A673 (cell line): ENCODE data around the gene EDN3. TPM values are rescaled to one million over a fixed set of nuclear protein-coding genes. Genes with fewer than 3 reads are reported as not detected.

ENCODE experiments used
- Bru-seq: library from RNA; stranded (reverse); fragments of 400-500 nt; gene quantifications from one replicate; lab custom pipeline; 2021; lab: Mats Ljungman, UMichigan
- BruChase-seq, 2 experiments: library from RNA; stranded (reverse); fragments of 400-500 nt; gene quantifications; one replicate each; lab custom pipeline; 2021; lab: Mats Ljungman, UMichigan
- BruUV-seq: library from RNA; stranded (reverse); fragments of 400-500 nt; replicated peaks from 2 replicates; lab custom pipeline; 2021; lab: Mats Ljungman, UMichigan
- CTCF ChIA-PET: fragments of 300-600 bp; sonication (Branson Sonifier 250); formaldehyde crosslinking; loops from one replicate; lab custom pipeline; 2022; ENCODE audit warnings: antibody characterized with exemption; lab: Charles Lee
- POLR2A ChIA-PET: fragments of 300-600 bp; sonication (Branson Sonifier 250); formaldehyde crosslinking; loops from one replicate; lab custom pipeline; 2022; ENCODE audit warnings: antibody characterized with exemption; ENCODE audit not compliant: low non-redundant PET; lab: Charles Lee
- DNase-seq: peaks from one replicate; pipeline ENCODE4 v3.0.0-alpha.2; 2015; ENCODE audit warnings: low spot score
- H3K27ac ChIP-seq: fragments of 200-600 bp; sonication (generic); 2 replicates; pipeline ENCODE4 v1.5.1; 2016; ENCODE audit warnings: mixed run types, low read depth, mild to moderate bottlenecking, mixed read lengths, antibody characterized with exemption, low read length; ENCODE audit not compliant: poor library complexity, severe bottlenecking
- H3K27me3 ChIP-seq: fragments of 200-600 bp; sonication (generic); replicated peaks from 2 replicates; pipeline ENCODE4 v1.6.1; 2017; ENCODE audit warnings: mixed run types, low read depth, mild to moderate bottlenecking, mixed read lengths, antibody characterized with exemption, low read length; ENCODE audit not compliant: insufficient read depth, poor library complexity
- H3K36me3 ChIP-seq: fragments of 200-600 bp; sonication (generic); 2 replicates; pipeline ENCODE4 v1.6.1; 2016; ENCODE audit warnings: mixed run types, mild to moderate bottlenecking, mixed read lengths, antibody characterized with exemption, low read length; ENCODE audit not compliant: insufficient read depth, poor library complexity, severe bottlenecking
- H3K4me1 ChIP-seq: fragments of 200-600 bp; sonication (generic); 2 replicates; pipeline ENCODE4 v1.6.1; 2017; ENCODE audit warnings: mixed run types, mild to moderate bottlenecking, mixed read lengths, antibody characterized with exemption, low read length; ENCODE audit not compliant: insufficient read depth, poor library complexity, severe bottlenecking
- H3K4me3 ChIP-seq: fragments of 200-600 bp; sonication (generic); 2 replicates; pipeline ENCODE4 v1.5.1; 2016; ENCODE audit warnings: low read depth, mixed run types, mild to moderate bottlenecking, mixed read lengths, low read length; ENCODE audit not compliant: poor library complexity, severe bottlenecking
- H3K9me3 ChIP-seq: fragments of 200-600 bp; sonication (generic); 2 replicates; pipeline ENCODE4 v1.6.1; 2016; ENCODE audit warnings: mixed run types, low read depth, mild to moderate bottlenecking, mixed read lengths, antibody characterized with exemption, low read length; ENCODE audit not compliant: poor library complexity, severe bottlenecking
- CTCF ChIP-seq: fragments of 300-800, 200-600 bp; sonication (generic); conservative IDR thresholded peaks from 2 replicates; pipeline ENCODE4 v1.5.1; 2017; ENCODE audit warnings: low read depth, mild to moderate bottlenecking, antibody characterized with exemption, low read length, moderate library complexity, mixed read lengths
- EZH2 ChIP-seq: fragments of 200-600 bp; sonication (generic); IDR thresholded peaks from 2 replicates; pipeline ENCODE4 v1.6.1; 2017; ENCODE audit warnings: borderline replicate concordance, low read depth, mild to moderate bottlenecking, mixed read lengths, antibody characterized with exemption, low read length; ENCODE audit not compliant: poor library complexity, severe bottlenecking
- intact Hi-C: fragments of 100-400 bp; cut with micrococcal nuclease; formaldehyde crosslinking; loops from one replicate; pipeline ENCODE4 v1.10.0; 2022; ENCODE audit not compliant: unreplicated experiment
- long read RNA-seq: library from polyadenylated mRNA; stranded (forward); transcript quantifications from one replicate; pipeline ENCODE4 v2.0.0, GENCODE V29; 2022
- total RNA-seq: library from RNA; stranded (reverse); gene quantifications from 2 replicates; pipeline ENCODE4 v1.2.3, GENCODE V29; 2021

The EDN3 gene
- total RNA-seq (not detected in 2 replicates), Bru-seq, nascent RNA (not detected), BruChase-seq, experiment 1, labeled RNA remaining after a 2-hour chase (percentile 6 among the genes with signal in this experiment), BruChase-seq, experiment 2, labeled RNA remaining after a 6-hour chase (not detected)
- long read RNA-seq = 0 reads

DNA sequence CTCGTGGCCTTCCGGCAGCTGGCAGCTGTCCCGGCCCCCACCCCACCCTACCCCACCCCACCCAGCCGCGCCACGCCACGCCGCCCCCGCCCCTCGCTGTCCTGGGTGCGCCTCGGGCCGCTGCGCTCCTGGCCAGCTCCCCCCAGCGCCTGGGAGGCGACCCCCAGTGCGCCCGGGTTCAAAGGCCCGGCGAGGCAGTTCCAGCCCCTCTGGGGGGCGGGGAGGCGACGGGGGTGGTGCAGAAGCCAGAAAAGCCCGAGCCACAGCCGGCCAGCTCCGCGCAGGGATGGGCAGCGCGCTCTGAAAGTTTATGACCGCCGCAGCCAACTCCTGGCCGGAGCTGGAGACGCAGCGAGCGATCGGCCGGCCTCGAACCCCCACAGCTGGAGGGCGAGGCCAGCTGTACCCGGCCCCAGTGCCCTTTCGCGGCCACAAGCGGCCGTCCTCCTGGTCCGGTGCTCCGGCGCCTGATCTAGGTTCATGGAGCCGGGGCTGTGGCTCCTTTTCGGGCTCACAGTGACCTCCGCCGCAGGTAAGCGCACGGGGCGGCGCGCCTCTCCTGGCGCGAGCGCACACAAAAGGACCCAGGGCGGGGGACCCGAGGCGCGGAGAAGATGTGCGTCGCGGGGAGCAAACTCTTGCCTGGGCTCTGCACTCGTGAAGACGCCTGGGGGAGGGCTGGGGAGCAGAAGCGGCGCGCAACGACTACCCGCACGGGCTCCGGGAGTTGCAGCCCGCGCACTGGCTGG, at the start of gene EDN3:
Gene EDN3 (plus strand): TSS at position 279 of the 749 bp plus-strand sequence. CDS start 202 bp downstream, at position 481.
- POLR2A ChIA-PET = no interaction called here
- DNase-seq = no peak
- no peaks in the 10 kb centered on the region for H3K36me3 ChIP-seq
- BruUV-seq = no TSS peak
- no peak within 1 kb of the TSS for H3K4me3 ChIP-seq
- intact Hi-C loops = no loop called here
- no peak within 1 kb of the TSS for H3K27ac ChIP-seq
- peaks cover 96% of the 10 kb centered on the region for H3K27me3 ChIP-seq
- TF ChIP-seq EZH2 (no peak), CTCF (no peak)
- CTCF ChIA-PET = no interaction called here
- no peaks in the 10 kb centered on the region for H3K4me1 ChIP-seq
- no peaks in the 10 kb centered on the region for H3K9me3 ChIP-seq

- POLR2A ChIA-PET = no interaction called here
- DNase-seq = no peak
- Histone ChIP-seq H3K4me1 (peaks cover 8% of the 10 kb centered on the region), H3K4me3 (no peak overlapping the region), H3K36me3 (no peaks in the 10 kb centered on the region), H3K27me3 (peaks cover 91% of the 10 kb centered on the region), H3K9me3 (no peaks in the 10 kb centered on the region), H3K27ac (no peak overlapping the region)
- CTCF ChIA-PET = no interaction called here
- intact Hi-C loops = no loop called here
- no TSS peak for BruUV-seq
- TF ChIP-seq EZH2 (no peak), CTCF (no peak)
Measured at GRCh38 chr20:59253325-59253724, 47.1 kb upstream of the EDN3 start.

- no peaks in the 10 kb centered on the region for H3K36me3 ChIP-seq
- ChIA-PET CTCF (no interaction called here), POLR2A (no interaction called here)
- no peak overlapping the region for H3K27ac ChIP-seq
- H3K4me3 ChIP-seq = no peak overlapping the region
- BruUV-seq = no TSS peak
- peaks cover 2% of the 10 kb centered on the region for H3K4me1 ChIP-seq
- no peak for DNase-seq
- TF ChIP-seq CTCF = no peak
- TF ChIP-seq EZH2 = no peak
- intact Hi-C loops = no loop called here
- H3K27me3 ChIP-seq = peaks cover 96% of the 10 kb centered on the region
- no peaks in the 10 kb centered on the region for H3K9me3 ChIP-seq
Measured at GRCh38 chr20:59253779-59254319, 46.6 kb upstream of the EDN3 start.
